Stimulated activated CD8-positive, alpha-beta memory T cell treated with anti-CD3 and anti-CD28 coated beads, Interleukin-15, amount 100 ng/mL, for 24 hours (primary cell): ENCODE results near the gene SMURF2.
"Not testable (repeated sequence)": the region's sequence is repeated elsewhere in the genome, so short reads cannot be mapped to it uniquely, and the experiment has no call there.

Experiments
- DNase-seq: peaks from one replicate; pipeline ENCODE4 v3.0.0-alpha.2; 2020; ENCODE audit warnings: low read depth

SMURF2 gene

DNA sequence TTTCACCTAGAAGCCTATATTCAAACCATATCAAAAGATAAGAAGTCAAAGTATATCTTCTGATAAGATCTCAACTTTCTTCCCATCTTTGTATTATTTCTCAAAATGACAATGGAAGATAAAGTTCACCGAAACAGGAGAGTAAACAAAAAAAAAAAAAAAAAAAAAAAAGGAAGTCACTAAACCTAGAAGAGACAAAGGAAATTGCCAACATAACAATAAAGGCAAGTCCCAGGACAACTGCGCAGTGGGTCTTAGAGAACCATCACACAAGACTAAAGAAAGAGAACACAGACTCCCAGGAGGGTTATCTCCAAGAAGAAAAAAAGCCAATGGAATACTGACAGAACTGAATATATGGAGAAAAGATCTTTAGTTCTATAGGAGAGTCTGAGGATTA is 65.7 kb downstream of the SMURF2 start:
- DNase-seq, result no peak

DNA sequence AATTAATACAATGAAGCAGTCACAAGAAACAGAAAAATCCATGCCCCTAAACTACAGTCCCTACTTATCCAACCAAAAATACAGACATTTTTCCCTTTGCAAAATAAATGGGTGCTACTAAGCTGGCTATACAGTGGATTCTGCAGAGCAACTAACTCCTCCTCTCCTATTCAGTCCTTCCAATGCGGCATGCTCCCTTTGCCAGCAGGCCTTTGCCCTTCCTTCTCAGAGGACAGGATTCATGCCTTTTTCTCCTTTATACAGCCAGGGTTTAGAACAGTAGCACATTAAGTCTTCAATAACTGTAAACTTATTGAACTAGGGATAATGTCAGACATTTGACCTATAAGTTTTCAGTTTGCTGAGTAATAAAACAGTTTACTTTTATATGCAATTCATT is 70.2 kb downstream of the SMURF2 start:
- no peak for DNase-seq

DNA sequence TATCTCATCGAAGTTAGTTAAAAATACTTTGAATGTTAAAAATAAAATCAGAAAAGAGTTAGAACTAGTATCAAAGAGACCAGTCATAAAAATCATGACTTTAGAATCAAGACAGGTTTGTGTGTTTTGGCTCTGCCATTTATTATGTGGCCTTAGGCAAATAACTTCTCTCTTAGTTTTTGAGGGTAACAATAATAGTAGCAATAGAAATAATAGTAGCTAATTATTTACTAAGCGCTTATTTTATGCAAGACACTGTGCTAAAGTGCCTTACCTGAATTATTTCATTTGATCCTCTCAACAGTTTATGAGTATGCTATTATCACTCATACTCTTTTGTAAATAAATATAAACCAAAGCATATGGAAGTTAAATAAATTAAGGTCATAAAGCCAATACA is 77.0 kb downstream of the SMURF2 start:
- DNase-seq, result no peak

DNA sequence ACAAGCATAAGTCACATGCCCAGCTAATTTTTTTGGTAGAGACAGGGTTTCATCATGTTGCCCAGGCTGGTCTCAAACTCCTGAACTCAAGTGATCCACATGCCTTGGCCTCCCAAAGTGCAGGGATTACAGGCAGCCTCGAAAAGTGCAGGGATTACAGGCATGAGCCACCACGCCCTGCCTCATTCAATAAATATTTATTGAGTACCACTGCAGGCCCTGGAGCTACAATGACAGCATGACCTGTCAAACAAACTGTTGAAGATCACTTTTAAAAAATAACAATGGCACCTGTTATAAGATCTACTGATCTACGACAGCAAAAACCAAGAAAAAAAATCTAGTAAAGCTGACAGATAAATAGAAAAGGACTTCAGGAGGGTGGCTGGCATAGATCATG is 79.1 kb downstream of the SMURF2 start:
- DNase-seq, result no peak

DNA sequence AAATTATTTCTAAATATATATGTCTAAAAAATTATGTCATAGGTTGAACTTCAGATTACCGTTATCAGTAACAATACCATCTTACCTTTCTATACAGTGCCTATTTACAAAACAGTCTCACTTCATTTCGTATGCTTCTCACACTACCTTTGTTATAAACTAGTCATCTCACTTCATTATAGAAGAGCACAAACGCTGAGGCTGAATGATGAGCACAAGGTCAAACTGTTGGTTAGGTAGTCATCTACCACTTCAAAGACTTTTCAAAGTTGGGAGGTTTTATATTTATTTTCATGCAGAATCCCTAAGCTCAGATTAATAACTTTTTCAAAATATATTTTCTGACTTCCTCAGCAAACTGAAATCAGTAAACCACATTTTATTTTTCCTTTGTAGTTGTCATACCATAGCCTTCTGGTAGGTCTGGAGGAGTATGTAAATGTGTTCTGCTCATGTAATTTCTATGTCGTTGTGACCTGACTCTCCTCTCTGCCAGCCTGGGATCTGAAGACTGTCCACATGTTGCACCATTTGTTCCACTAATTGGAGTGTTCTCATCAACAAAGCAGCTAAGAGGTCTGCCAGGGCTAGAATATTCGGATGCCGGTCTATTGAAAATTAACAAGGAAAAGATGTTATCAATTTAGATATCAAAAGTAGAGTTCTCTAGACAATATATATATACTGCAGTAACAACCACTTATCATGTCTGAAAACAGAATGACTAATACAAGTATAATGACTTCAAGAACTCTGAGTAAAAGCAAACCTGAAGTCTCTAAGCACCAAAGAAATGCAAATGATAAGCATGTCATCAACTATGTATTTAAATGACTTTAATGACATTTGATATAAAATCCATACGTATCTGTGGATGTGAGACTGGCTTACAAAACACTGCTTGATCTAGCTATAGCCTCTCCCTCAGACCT is 81.5 kb downstream of the SMURF2 start:
- no peak for DNase-seq

DNA sequence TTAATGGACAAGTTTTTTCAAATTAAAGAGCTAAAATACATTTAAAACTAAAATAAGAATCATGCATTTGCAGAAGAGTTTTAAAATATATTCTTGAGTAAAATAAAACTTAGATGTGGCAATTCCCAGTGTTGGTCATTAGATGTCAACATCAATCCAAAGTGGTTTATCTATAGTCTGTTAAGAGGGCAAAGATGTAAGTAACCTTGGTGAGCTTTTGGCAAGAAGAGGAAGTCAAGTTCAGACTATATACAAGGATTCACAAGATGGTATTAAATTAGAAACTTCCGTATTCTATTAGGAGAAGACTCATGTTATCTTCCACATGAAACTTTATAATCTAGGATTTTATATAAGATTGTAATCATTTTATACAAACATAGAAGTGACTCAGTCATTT is 82.2 kb downstream of the SMURF2 start:
- DNase-seq, result no peak

DNA sequence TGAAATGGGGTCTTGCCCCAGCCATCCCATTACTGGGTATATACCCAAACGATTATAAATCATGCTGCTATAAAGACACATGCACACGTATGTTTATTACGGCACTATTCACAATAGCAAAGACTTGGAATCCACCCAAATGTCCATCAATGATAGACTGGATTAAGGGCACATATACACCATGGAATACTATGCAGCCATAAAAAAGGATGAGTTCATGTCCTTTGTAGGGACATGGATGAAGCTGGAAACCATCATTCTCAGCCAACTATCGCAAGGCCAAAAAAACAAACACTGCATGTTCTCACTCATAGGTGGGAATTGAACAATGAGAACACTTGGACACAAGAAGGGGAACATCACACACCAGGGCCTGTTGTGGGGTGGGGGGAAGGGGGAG is 85.1 kb downstream of the SMURF2 start:
- not testable (repeated sequence) for DNase-seq

DNA sequence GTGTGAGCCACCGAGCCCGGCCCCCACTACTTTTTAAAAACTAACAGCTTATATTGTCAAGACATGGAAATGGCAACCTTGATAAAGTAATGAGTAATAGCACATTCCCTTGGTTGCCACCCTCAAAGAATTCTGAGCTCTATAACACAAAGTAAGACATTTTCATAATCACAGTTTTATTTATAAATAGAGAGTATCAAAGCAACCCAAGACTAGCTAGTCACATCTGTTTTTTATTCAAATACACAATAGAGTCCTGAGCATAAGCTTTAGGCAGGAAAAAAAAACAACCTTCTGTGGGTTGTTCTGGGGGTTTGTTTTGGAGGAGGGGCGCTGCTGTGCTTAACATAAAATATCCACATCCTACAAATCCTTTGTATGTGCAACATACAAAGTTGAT is 86.7 kb downstream of the SMURF2 start:
- DNase-seq, result no peak

DNA sequence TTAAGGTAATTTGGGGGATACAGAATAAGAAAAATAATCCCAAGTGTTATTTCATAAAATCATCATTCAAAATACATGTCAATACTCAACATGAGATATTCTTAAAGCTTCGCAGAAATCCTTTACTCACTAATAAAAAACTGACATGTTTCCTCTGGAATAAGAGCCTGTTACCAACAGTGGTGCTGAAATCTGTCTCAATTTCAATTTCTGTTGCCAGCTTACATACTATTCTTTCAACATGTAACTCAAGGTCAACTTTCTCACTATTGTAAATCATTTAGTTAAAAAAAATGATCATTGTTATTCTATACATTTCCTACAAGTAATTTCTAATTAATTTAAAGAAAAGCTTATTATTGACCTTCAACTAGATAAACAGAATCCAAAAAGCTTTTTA is 87.5 kb downstream of the SMURF2 start:
- no peak for DNase-seq

DNA sequence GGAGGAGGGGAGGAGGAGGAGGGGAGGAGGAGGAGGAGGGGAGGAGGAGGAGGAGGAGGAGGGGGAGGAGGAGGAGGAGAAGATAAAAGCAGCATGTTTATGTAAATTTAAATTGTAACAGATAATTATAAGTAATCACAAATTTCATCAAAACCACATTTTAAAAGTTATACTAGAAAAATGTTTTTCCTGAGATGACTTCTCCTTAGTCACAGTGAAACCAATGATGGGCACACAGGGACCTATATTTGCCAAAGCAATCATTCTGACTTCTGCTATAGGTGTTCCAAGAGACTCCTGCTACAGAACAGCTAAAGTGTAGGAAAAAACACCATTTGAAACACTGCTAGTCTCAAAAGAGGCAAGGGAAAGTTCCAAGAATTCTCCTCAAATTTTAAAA is 88.9 kb downstream of the SMURF2 start:
- DNase-seq, result no peak

DNA sequence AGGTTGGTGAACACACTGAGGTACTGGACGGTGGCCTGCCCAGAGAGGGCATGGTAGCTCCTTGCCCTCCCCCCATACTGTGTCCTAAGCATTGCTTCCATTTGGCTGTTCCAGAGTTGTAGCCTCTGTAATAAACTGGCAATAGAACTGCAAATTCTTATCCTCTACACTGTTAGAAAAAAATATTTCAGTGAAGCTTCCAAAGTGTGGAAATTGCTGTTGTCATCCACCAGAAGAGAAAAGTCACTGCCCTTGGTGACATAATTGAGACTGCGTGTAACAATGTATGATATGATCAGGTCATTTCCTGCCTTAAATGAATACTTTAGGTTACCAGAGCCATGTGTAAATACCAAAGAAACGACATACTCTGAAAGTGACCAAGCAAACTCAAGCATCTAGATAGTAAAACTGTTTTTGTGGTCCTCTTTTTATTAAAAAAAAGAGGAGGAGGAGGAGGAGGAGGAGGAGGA is 89.4 kb downstream of the SMURF2 start:
- DNase-seq, result no peak

DNA sequence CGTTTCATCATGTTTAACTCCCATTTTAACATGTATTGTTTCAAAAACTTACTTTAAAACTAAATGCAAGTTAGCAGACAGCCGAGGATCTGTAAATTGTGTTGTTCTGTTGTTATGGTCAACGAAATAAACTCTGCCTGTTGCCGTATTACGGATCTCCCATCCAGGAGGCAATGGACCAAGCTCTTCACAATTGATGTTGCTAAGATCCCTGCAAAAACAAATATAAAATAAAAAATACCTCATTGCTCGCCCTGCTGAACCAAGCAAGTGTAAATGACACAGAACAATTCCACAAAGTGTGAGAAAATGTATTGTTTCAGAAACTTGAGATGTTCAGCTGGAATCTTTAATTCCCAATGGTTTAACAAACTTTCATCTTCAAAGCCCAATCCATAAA is 90.4 kb downstream of the SMURF2 start:
- no peak for DNase-seq

DNA sequence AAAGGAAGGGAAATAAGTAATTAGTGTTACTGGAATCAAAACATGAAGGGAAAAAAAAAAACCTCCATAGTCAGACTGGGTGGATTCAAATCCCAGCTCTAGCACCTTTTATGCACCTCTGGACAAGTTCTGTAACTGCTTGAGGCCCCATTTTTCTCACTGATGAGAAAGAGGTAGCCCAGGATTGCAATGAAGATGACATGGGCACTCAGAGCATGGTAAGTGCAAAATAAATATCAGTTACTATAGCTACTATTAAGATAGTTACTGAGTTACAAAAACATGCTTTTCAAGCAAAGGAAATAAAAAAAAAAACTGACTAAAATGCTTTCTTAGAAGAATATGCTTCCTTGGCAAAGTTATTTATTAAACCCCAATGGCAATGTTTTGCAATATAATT is 96.5 kb downstream of the SMURF2 start:
- no peak for DNase-seq

DNA sequence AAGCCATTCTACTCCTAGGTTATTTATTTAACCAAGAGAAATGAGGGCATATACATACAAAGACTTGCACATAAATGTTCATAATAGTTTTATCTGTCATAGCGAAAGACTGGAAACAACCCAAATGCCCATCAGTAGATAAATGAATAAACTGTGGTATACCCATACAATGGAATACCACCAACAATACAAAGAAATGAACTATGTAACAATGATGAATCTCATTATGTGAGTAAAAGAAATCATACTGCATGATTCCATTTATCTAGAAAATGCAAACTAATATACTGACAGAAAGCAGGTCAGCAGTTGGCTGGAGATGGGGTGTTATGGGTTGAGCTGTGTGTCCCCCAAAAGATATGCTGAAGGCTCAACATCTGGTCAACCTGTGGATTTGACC is 98.0 kb downstream of the SMURF2 start:
- no peak for DNase-seq

DNA sequence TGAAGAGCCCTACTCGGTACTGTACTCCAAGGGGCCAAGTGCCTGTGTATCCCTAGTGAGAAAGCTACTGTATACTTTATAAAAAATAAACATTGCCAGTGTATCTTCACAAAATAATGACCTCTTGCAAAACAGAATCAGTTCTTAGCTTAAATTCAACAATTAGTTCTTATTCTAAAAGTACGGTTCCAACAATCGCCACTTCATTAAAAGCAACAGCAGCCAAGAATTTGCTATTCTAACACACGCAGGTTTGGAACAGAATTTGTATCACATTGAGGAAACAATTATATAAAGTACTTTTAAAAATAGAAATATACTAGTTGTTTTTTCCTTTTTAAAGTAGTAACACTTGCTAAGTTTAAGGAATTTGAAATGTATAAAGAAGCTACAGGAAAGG is 106.8 kb downstream of the SMURF2 start:
- DNase-seq, result no peak

DNA sequence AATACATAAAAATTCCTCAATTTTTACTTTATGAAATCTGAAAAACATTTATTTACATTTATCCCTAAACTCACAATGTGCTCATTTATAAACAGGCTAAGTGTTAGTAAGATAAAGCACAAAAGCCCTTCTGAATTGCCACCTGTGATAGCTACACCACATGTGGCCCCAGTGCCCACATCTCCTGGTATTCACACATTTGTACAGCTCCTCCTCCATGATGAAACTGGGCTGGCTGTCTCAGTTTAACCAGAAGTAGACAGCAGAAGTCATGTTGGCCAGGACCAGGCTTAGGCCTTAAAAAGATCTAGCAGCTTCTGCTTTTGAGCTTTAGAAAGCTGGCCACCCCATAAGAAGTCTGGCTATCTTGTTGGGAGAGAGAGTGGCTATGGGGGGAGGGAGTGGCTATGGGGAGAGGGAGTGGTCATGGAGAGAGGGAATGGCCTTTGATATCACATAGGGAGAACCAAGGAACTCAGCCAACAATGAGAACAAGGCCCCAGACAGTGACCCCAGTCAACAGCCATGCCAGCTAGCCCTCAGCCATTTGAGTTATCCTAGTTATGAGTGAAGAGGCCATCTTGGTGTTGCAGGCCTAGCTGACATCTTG is 108.0 kb downstream of the SMURF2 start:
- no peak for DNase-seq

DNA sequence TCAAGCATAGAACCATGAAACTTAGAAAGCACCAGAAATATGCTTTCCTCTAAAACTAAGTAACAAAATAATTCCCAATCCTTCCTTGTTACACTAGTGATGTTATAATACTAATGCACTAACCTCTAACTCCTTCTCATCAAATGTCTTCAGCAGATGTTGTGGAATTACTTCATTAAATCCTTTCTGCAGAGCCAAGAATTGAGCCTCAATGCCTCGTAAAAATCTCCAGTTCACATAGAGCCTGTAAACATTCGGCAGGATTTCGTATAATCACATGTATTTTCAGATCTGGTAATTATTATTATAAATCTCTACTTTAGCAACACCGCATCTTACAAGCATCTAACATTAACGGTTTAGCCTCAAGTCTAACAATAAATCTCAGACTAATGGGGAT is 110.6 kb downstream of the SMURF2 start:
- no peak for DNase-seq

DNA sequence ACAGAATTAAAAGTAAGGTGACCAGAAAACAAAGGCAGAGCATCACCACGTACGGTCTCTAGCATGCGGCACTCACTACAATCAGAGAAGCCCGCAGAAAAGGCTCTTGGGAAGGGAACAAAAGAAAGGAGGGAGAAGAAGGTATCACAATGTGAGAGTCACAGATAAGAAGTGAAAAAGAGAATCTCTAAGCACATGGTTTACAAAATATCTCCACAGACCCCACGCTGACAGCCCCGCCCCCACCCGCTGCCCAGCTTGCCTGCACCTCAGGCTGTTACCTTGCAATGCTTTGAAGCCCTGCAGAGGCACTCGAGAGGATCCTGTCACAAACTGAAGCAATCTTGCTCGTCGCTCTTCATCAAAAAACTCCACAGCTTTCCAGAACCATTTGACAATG is 114.8 kb downstream of the SMURF2 start:
- no peak for DNase-seq

DNA sequence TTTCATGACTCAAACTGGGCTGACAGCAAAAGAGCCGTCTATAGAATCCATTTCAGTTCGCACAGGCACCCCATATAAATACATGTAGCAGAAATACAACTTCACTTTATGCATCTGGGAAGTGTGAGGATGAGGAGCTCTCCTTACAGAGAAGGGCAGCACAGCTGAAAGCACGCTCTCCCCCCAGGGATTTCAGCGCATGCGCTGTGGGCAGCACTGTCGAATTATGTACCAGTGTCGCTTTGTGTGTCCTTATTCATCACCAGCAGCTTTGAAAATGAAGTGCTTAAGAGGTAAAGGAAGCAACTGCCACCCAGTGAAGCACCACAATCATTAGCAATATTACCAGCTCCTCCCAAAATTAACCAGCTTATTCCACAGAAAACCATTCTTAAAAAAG is 115.4 kb downstream of the SMURF2 start:
- no peak for DNase-seq

DNA sequence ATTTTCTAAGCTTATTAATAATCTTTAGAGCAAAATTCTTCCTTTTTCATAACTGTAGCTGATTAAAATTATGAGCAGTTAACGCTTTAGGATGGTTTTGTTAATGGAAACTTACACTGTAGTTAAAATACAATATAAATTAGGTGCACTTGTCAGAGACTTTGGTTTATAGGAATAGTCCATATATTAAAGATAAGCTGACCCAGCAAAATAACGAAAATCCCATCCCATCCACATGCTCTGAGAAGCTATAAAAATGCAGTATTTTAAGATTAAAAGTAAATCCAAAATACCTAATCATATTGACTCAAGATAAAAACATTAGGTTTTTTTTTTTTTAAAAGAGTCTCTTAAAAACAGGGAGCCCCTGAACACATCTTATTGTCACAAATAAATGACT is 117.4 kb downstream of the SMURF2 start:
- DNase-seq, result no peak

DNA sequence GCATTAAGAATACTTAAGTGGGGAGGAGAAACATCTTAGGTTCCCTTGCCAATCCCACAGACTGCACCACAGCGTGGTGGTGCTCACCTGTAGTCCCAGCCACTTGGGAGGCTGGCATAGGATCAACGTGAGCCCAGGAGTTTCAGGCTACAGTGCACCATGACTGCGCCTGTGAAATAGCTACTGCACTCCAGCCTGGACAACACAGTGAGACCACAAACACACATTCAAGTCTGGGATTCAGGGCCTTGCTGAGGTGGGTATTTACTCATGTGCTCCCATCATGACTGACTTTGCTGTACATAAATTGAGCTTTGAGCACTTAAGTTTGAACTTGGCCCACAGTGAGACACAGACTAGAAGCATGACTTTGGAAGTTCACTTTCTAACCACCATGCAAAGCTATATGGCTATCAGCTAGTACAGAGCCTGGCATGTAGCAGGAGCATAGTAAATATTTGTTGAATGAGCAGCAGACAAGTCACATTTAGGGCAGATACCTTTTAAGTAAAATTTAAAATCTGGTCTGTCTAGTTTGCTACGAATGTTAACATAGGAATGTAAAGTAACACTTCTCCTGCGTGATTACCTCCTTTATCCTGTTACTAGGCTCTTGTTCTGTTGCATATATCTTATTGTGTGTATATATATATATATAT is 121.9 kb downstream of the SMURF2 start:
- no peak for DNase-seq

DNA sequence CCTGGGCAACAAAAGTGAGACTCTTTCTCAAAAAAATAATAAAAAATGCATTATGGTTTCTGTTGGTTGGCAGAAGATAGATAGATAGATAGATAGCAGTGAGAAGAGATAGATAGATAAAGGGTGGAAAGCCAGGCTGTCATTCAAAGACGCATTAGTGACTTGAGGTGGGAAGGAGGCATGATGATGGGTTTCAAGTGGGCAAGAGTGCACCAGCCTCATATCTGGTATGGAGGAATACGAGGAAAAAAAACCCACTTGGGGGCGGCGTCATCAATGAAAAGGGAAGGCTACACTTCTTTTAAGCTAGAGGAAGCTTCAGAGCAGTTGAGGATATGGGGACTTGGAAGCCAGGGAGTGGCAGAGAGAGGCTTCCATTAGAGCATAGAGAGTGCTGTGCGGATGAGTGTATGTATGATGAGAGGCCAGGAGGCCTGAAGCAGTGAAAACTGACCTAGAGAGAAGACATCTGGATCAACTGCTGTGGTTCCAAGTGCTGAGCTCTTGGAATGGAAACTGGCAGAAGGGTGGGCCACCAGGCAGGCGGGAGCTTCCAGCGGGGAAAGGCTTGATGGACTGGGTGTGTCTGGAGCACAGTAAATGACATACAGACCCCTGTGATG is 123.5 kb downstream of the SMURF2 start:
- DNase-seq, result no peak

DNA sequence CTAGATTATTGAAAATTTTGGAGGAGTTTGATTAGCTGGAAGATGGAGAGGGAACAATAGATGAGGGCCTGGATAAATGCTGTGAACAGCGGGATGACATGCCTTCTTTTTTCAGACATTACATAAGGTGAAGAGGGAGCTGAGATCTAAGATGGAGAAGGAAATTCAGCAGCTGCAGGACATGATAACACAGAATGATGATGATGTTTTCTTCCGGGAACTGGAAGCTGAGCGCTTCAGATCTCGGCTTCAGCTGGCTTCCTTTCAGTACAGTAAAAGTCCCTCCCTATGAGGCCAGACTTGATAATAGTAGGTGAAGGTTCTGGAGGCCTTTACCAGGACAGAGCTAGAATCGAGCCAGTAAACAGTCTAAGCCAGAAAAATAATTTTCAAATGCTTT is 124.6 kb downstream of the SMURF2 start:
- no peak for DNase-seq
